ENCODE results near the gene NPS. TPM values are rescaled to one million over a fixed set of nuclear protein-coding genes. Genes with fewer than 3 reads are reported as not detected.

The NPS gene
- total and polyA plus RNA-seq, 2 experiments from 2014 or later = not detected

DNA sequence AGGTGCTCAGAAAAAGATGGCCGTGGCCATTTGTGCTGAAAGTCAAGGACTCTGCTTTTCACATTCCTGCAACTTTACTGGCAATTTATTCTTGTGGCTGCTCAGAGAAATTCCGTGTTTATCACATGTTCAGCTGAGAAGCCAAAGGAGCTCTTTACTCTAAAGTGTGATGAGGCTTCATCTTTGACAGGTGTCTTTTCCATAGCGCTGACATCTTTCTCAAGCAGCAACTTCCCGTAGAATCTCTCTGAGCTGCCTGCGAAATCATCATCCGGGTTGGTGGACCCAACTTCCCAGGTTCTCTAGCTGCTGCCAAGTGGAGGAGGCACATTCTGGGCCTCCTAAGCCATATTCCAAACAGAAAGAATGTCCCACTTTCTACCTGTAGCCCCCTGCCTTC, 16.9 kb upstream of the NPS start:
- Histone ChIP-seq H3K4me1 (ENCODE audit: insufficient read depth) (no peaks in the 10 kb centered on the region), H4K20me1 (ENCODE audit: insufficient read depth, poor library complexity, severe bottlenecking) (no peaks in the 10 kb centered on the region), H3K36me3 (replicated peaks; ENCODE audit: insufficient read depth, low read depth) (no peaks in the 10 kb centered on the region), H3K79me2 (no peaks in the 10 kb centered on the region), H3K4me3 (no peak overlapping the region), H3K9me2 (replicated peaks; ENCODE audit: insufficient read depth) (no peaks in the 10 kb centered on the region), H3K4me2 (no peak overlapping the region), H2AFZ (no peak overlapping the region), H3K9me3 (ENCODE audit: low read depth) (no peaks in the 10 kb centered on the region), H3K27ac (no peak overlapping the region), H3K27me3 (no peaks in the 10 kb centered on the region)
- WGBS (ENCODE audit: low lambda C conversion rate, missing lambda C conversion rate) = 93% methylated on average over 6 of the region's 6 CpGs
- TF ChIP-seq EZH2 (IDR thresholded peaks at IDR 0.05; ENCODE audit: borderline replicate concordance) (no peak), EZH2phosphoT487 (IDR thresholded peaks at IDR 0.05; ENCODE audit: low read depth, severe bottlenecking, unreplicated experiment) (no peak)
- TF ChIP-seq, protein P1, sequence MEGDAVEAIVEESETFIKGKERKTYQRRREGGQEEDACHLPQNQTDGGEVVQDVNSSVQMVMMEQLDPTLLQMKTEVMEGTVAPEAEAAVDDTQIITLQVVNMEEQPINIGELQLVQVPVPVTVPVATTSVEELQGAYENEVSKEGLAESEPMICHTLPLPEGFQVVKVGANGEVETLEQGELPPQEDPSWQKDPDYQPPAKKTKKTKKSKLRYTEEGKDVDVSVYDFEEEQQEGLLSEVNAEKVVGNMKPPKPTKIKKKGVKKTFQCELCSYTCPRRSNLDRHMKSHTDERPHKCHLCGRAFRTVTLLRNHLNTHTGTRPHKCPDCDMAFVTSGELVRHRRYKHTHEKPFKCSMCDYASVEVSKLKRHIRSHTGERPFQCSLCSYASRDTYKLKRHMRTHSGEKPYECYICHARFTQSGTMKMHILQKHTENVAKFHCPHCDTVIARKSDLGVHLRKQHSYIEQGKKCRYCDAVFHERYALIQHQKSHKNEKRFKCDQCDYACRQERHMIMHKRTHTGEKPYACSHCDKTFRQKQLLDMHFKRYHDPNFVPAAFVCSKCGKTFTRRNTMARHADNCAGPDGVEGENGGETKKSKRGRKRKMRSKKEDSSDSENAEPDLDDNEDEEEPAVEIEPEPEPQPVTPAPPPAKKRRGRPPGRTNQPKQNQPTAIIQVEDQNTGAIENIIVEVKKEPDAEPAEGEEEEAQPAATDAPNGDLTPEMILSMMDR (IDR thresholded peaks at IDR 0.05; ENCODE audit: poor library complexity) = no peak
- DNase-seq (ENCODE audit: low spot score) = no peak

DNA sequence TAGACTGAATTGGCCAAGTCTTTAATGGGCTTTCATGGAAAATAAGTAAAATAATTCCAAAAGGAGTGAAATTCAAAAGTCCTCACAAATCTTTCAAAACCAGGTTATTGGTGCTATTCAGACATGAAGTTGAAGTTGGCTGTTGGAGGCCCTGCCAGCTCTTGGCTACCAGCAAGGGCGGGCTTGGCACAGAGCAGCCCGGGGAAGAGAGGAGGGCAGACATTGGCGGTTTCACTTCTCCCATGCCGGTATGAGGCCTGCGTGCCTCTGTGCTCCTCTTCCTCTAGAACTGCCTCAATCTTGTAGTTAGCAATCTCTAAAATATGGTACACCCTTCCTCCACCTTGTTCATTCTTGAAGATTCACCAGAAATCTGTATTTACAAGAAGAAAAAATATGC, 16.4 kb upstream of the NPS start:
- H3K36me3 ChIP-seq (replicated peaks; ENCODE audit: insufficient read depth, low read depth) = no peaks in the 10 kb centered on the region
- no peaks in the 10 kb centered on the region for H3K4me1 ChIP-seq (ENCODE audit: insufficient read depth)
- H3K27me3 ChIP-seq = no peaks in the 10 kb centered on the region
- 95% methylated on average over 5 of the region's 5 CpGs for WGBS (ENCODE audit: low lambda C conversion rate, missing lambda C conversion rate)
- H3K79me2 ChIP-seq = no peaks in the 10 kb centered on the region
- H3K27ac ChIP-seq = no peak overlapping the region
- H3K4me3 ChIP-seq = no peak overlapping the region
- H2AFZ ChIP-seq = no peak overlapping the region
- H4K20me1 ChIP-seq (ENCODE audit: insufficient read depth, poor library complexity, severe bottlenecking) = no peaks in the 10 kb centered on the region
- no peaks in the 10 kb centered on the region for H3K9me2 ChIP-seq (replicated peaks; ENCODE audit: insufficient read depth)
- H3K9me3 ChIP-seq (ENCODE audit: low read depth) = no peaks in the 10 kb centered on the region
- DNase-seq (ENCODE audit: low spot score) = no peak
- no peak overlapping the region for H3K4me2 ChIP-seq
- TF ChIP-seq, protein P1 (IDR thresholded peaks at IDR 0.05; ENCODE audit: poor library complexity) = no peak

DNA sequence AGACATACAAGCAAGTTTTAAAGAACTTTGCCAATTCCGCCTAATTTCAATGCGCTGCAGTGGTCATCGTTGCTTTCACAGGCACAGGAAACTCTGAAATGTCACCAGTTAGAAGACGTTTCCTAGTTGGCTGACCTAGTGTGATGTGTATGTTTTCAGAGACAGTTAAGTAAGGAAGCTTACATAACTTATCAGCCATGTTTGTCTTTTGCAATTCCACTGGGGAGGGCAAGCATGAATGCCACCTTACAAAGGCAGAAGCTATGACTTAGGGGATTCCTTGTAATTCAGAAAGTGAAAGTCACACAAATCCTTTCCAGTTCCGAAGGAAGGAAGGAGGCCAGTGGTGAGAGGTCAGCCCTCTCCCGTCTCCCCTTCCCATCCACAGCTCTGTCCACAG, 15.0 kb upstream of the NPS start:
- no peak for DNase-seq (ENCODE audit: low spot score)
- WGBS (ENCODE audit: low lambda C conversion rate, missing lambda C conversion rate) = 91% methylated on average over 6 of the region's 6 CpGs
- Histone ChIP-seq H3K27ac (no peak overlapping the region), H4K20me1 (ENCODE audit: insufficient read depth, poor library complexity, severe bottlenecking) (no peaks in the 10 kb centered on the region), H3K4me1 (ENCODE audit: insufficient read depth) (no peaks in the 10 kb centered on the region), H3K36me3 (replicated peaks; ENCODE audit: insufficient read depth, low read depth) (no peaks in the 10 kb centered on the region), H3K9me3 (ENCODE audit: low read depth) (no peaks in the 10 kb centered on the region), H3K4me2 (no peak overlapping the region), H2AFZ (no peak overlapping the region), H3K4me3 (no peak overlapping the region), H3K79me2 (no peaks in the 10 kb centered on the region), H3K27me3 (no peaks in the 10 kb centered on the region), H3K9me2 (replicated peaks; ENCODE audit: insufficient read depth) (no peaks in the 10 kb centered on the region)
- TF ChIP-seq, protein P1 (IDR thresholded peaks at IDR 0.05; ENCODE audit: poor library complexity) = no peak
- TF ChIP-seq EZH2phosphoT487 (IDR thresholded peaks at IDR 0.05; ENCODE audit: low read depth, severe bottlenecking, unreplicated experiment) (no peak), EZH2 (IDR thresholded peaks at IDR 0.05; ENCODE audit: borderline replicate concordance) (no peak)

DNA sequence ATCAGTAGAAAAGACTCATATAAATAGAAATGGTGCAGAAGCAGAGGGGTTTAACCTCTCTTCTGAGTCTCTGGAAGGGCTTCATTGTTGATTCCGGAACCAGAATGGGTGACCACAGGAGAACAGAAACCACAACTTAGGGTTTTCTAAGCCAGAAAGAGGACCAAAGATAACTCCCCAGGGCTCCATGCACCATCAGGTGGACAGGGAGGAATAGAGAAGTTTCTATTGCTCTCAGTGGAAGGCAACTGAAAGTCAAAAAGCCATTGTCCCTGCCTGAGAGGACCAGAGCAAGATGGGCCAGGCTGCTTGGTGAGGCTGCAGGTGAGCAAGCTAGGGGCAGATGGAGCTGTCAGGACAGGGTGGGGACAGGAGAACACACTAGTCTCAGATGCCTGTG, 14.6 kb upstream of the NPS start:
- Histone ChIP-seq H3K9me3 (ENCODE audit: low read depth) (no peaks in the 10 kb centered on the region), H2AFZ (no peak overlapping the region), H3K36me3 (replicated peaks; ENCODE audit: insufficient read depth, low read depth) (no peaks in the 10 kb centered on the region), H3K4me1 (ENCODE audit: insufficient read depth) (no peaks in the 10 kb centered on the region), H3K9me2 (replicated peaks; ENCODE audit: insufficient read depth) (no peaks in the 10 kb centered on the region), H3K4me2 (no peak overlapping the region), H4K20me1 (ENCODE audit: insufficient read depth, poor library complexity, severe bottlenecking) (no peaks in the 10 kb centered on the region), H3K27ac (no peak overlapping the region), H3K4me3 (no peak overlapping the region), H3K79me2 (no peaks in the 10 kb centered on the region), H3K27me3 (no peaks in the 10 kb centered on the region)
- no peak for DNase-seq (ENCODE audit: low spot score)
- TF ChIP-seq, protein P1 (IDR thresholded peaks at IDR 0.05; ENCODE audit: poor library complexity) = no peak
- TF ChIP-seq EZH2 (IDR thresholded peaks at IDR 0.05; ENCODE audit: borderline replicate concordance) (no peak), EZH2phosphoT487 (IDR thresholded peaks at IDR 0.05; ENCODE audit: low read depth, severe bottlenecking, unreplicated experiment) (no peak)
- WGBS (ENCODE audit: low lambda C conversion rate, missing lambda C conversion rate) = 95% methylated on average over 1 of the region's 1 CpG

All from hepatocyte (in vitro differentiated cells).